Colon (tissue), 2 donors: Measurements from ENCODE around the gene CEP120.
"Not testable (repeated sequence)": the region's sequence is repeated elsewhere in the genome, so short reads cannot be mapped to it uniquely, and the experiment has no call there.

Experiments
- FAIRE-seq: peaks from 2 replicates; lab custom pipeline; 2012; peaks lifted over from hg19 to GRCh38; lab: Jason Lieb, UNC
- donor health status: control.
- donor health status: control.

Gene CEP120

DNA sequence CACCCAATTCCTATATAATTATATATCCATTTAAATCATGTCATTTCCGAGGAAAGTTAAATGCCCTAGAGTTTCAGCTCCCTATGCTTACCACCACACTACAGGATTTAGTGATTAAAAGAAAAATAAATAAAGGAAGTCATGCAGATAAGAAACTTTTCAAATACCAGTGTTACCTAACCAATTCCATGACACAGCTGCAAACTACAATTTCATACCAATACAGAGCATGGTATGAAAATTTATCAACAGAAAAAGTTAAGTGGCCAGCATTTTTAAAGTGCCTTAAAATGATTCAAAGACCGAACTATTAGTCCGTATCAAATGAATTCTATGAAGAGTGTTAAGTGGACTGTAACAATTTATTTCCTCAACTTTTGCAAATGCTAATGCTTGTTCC is 35.9 kb downstream of the CEP120 start:
- no peak for FAIRE-seq

DNA sequence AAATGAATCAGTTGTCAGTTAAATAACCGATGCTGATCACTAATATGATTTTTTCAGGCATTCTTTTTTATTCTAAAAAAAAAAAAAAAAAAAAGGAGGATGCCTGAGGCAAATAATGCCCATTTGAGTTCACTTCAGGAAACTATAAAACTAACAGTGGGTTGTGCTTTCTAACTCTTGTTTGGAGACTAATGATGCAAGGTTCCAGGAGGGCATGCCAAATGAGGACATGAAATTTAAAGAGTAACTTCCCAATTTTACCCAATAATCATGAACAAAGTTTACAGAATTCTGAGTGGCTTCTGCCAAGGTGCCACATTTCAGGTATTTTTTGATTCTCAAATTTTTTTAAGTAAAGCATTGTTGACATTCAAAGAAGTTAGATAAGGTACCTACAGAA is 41.0 kb downstream of the CEP120 start:
- no peak for FAIRE-seq

DNA sequence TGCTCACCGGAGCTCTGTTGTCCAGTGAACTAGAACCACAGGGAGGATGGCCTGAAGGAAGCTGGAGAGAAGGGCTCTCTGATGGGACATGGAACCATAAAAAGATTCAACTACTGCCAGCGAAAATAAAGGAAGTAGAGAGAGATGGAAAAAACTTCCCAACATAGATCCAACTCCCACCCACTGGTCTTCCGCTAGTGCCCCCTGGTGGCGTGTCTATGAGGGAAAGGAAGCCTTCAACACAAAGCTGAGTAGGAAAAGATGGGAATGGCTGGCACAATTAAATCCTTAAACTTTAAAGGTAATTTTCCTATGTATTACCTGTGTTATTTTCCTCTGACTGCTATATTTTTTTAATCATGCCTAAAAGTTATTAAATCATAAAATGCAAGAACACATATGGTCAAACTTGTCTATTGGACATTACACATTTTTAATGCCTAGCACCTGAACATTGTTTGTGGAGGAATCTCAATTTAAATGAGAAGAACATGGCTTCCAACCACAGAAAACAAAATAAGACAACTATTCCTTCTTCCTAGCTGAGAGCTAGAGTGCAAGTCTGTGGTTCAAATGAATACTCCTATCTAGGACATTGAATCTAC is 51.5 kb downstream of the CEP120 start:
- no peak for FAIRE-seq

DNA sequence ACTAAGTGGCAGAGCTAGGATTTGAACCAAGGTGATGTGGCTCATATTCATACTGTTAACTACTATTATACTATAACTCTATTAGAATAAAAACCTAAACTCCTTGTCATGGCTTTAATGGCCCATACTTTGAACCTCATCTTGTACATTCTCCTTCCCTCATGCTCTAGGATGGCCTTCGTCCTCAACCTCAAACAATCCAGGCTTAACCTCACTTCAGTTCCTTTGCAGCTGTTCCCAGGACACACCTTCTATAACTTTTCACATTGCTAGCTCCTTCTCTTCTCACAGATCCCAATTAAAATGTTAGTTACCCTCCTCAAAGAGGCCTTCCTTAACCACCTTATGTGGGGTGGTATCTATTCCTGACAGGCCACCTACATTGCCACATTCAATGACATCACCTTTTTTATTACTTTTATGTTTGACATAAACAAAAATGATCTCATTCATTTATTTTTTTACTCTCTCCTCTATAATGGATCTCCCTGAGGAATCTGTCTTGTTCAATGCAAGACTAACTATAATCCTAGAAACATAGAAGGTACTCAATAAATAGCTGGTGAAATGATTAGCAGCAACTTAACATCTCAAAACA is 53.7 kb downstream of the CEP120 start:
- FAIRE-seq, result no peak

DNA sequence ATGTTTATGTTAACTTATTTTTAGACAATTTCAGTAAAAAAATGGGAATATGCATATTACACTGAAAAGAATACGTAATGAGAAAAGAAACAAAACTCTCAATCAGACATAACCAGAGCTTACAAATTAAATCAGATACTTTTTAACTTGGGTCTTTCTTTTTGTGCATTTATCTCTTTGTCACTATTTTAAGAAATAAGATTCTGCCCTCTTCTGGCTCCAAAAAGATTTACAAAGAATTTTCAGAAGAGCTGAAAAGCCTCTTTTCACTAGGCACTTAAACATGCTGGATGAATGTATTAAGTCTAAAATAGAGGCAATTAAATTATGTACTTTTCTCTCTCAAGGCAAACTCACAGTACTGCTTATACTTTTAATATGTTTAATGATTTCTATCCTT is 55.5 kb downstream of the CEP120 start:
- FAIRE-seq, result peak; percentile 66

DNA sequence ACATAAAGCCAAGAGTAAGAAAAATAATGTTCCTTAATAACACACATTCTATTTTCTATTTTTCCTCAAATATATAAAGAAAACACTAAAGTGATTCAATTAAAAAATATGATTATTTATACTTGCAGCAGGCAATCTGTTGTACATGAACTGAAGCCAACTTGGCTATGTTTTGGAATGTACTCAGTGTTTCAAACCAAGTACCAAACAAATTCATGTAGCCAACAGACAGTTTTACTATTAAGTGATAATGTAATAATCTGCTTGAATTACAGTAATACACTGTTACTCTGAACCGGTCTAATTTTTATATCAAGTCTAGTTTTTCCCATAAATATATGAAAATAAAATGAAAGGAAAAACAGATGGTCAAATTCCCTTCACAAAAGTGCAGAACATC is 58.0 kb downstream of the CEP120 start:
- FAIRE-seq, result no peak

DNA sequence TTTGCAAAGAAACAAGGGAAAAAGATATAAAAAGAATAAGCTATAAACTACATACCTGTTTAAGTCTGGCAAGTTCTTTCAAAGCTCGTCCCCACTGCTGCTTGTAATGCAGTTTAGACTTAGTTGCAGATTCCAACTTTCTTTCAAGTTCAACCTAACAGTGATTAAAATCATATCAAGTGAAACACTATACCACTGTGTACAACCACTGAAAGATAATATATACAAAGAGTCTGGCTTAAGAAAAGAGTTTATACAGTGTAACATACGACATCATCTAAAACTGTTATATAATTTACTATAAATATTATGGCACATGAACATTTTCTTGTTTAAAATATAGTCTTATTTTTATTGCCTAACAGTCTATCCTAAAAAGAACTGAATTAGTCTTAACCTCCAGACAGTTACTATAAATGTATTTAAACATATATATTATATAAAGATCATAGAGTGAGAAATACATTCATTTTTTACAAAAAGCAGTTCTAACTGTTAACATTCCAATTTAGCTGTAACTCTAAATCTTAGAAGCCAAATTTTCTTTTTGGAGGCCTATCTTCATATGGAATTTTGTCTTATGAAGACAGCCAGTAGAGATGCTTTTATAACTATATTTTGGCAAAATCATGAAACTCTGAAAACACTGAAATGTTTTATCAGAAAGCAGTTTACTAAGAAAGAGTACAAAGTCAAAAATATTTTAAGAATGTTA is 58.6 kb downstream of the CEP120 start:
- no peak for FAIRE-seq

DNA sequence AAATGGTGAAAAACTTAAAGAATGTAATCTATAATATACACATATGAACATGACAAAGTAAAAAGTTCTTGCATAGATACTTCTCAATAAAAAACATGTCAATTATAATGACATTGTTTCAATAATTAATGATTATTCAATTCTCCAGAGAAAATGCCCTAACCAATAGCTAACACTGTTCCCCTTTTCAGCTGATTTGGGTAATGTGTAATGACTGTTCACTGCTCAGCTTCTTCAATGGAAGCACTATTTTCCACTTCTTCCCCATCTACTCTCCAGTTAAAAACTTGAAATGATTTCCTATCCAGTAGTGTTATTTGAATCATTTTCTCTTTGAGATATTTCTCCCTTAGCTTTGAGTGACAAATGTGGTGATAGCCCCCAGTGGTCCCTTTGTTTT is 62.3 kb downstream of the CEP120 start:
- FAIRE-seq, result no peak

DNA sequence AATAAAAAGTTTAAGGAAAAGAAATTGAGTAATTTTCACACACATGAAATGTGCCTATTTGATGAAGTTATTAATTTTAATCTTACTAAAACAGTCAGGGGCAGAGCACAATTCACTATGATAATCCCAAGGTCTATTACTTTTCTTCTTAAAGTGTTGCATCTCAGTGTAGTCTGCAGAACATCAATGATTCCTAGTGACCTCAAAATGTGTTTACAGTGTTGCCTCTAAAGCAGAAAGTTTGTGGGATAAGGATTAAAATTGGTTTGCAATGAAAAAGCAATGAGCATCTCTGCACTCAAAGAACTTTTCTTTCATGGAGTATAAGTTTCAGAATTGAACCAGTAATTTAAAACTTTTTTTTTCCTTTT is 63.0 kb downstream of the CEP120 start:
- no peak for FAIRE-seq

DNA sequence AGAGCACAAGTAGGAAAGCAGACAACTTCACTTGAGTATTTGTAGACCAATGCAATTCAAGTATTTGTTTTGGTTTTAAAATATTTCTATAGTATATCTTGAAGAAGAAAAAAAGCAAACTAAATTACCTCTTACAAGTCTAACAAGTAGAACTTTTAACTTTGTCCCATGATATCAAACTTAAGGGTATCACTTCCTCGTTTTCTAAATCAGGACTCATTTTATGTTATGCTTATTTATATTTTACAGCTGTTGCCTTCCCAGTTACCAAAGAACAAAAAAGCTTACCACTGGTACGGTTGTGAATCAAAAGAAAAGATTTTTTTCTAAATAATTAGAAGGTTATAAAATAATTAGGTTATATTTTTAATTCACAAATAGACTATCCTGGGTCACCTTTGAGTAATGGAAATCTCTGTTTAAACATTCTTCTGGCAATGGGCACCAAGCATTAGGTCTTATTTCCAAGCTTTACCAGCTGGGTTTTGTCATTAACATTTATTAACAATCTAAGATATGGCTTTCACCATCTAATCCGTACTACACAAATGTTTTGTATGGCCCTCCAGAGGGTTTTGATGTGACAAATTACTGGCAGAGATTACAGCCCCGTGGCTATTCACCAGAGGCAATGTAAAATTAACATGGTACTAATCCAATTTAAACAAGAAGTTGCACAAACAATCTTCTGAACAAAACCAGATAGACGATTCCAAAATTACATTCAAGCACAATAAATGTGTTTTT is 63.6 kb downstream of the CEP120 start:
- peak; percentile 80 for FAIRE-seq

DNA sequence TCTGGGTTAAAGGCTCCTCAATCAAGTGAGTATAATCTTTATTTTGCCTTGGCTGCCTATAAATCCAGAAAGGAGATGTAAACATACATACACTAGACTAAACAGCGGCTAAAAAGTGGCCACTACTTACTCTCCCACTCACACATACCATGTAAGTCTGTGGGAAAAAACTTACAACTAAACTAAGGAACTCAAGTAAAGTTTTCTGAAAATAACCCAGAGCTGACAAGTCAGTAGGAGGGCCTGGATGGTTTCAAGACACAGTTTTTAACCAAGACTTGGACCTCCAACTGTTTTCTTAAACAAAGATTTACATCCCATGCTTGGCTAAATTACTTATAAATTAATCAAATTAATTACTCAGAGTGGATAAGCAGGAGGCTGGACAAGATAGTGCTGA is 64.5 kb downstream of the CEP120 start:
- FAIRE-seq, result no peak

DNA sequence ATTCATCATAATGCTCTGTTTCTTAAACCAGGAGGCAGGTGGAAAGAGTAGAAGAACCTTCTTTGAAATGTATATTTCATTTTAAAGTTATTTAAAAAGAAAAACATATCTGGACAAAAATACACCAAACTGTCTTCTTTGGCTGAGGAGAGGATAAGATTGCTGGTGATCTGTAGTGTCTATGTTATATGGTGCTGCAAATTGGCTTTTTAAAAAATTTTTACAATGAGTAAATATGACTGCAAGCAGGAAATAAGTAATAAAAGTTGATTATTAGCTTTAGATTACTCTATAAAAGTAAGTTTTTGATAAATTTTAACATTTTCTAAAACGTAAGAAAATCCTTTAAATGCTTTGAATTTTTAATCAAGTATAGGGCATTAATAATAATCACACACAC is 64.9 kb downstream of the CEP120 start:
- no peak for FAIRE-seq

DNA sequence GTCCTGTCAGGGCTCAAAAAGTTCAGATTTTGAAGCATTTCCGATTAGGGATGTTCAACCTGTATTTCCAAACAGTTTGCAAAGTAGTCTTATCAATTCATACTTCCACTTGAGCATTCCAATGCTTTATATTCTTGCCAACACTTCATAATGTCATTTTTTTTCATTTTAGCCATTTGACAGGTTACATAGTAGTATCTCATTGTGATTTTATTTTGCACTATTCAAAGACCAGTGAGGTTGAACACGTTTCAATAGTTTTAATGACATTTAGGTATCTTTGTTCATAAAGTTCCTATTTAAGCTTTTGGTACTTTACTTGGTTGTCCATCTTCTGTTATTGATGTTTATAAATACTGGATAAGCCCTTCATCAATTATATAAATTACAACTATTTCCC is 71.4 kb downstream of the CEP120 start:
- peak; percentile 10 for FAIRE-seq

DNA sequence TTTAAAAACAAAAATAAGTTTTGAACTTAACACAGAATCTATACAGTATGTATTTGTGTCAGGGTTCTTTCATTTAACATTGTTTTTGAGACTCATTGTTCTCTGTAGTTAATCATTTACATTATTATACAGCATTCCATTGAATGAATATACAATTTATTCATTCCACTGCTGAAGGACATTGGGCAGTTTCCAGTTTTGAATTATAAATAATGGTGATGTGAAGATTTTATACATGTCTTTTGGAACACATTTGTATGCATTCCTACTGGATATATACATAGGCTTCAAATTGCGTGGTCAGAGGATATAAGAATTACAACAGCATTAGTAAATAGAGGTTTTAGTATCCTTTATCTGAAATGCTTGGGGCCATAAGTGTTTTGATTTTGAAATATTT is 72.0 kb downstream of the CEP120 start:
- FAIRE-seq, result peak; percentile 14

DNA sequence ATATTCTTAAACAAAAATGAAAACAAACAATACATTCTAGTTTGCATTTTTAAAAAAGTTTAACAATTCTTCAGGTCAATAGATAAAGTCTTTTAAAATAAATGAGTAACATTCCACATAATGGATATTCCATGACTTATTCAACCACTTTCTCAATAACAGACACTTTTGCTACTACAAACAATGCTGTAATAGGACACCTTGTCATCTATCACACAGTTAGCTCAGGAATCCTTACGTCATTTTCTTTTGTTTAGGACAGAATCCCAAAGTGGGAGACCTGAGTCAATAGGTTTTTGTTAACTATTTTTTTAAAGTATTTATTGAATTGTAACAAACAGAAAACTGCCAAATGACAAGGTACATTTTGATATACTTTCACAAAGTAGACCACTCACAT is 72.5 kb downstream of the CEP120 start:
- FAIRE-seq, result peak; percentile 33

DNA sequence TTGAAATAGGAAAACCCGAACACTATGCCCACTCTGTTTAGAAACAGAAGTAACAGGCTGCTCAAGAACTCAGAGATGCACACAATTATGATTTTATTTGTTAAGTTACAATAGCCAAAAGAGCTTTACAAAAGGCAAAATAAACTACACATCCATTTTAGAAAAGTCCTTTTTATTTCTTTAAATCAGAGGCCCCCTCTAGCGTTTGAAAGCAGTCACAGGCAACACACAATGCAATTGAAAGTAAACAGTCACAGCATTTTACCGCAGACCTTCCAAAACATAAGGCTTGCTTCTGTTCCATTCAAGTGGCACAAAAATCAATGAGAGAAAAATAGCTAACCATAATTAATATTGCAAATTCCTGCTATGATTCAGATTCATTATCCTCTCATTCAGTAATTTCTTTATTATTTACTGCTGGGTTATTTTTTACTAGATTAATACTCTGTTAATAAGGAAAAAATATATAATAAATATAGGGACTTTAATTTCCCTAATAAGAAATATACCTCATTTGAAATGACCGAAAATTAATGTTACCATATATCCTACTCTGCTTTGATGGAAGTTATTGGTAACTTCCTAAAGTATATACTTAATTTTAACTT is 78.3 kb downstream of the CEP120 start:
- no peak for FAIRE-seq

DNA sequence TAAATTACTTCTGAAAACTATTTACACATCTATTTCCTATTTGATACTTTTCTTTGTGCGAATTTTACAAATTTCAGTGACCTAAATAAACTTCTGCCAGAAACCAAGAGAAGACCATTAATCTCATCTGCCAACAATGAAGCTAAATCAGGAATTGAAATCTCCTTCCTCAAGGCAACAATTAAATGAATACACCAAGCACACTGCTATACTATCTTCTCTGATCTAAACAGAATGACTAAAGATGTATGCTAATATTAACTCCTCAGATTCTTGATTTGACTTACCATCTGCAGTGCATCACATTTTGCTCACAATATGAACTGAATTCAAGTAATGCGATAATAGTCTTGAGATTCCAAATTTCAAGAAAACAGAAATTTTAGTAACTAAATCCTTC is 82.3 kb downstream of the CEP120 start:
- no peak for FAIRE-seq

DNA sequence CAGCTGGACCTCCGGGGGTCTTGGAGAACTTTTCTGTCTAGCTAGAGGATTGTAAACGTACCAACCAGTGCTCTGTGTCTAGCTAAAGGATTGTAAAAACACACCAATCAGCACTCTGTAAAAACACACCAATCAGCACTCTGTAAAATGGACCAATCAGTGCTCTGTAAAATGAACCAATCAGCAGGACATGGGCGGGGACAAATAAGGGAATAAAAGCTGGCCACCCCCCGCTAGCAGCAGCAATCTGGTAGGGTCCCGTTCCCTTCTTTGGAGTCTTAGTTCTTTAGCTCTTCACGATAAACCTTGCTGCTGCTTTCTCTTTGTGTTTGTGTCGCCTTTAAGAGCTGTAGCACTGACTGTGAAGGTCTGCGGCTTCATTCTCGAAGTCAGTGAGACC is 114.8 kb downstream of the CEP120 start:
- not testable (repeated sequence) for FAIRE-seq

DNA sequence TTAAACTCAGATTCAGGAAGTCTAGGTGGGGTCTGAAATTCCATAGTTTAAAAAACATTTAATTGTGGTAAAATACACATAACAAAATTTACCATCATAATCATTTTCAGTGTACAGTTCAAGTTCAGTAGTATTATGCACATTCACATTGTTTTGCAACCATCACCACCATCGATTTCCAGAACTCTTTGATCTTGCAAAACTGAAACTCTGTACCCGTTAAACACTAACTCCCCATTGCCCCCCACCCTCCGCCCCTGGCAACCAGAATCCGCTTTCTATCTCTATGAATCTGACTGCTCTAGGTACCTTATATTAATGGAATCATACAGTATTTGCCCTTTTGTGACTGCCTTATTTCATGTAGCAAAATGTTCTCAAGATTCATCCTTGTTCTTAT is 117.5 kb downstream of the CEP120 start:
- no peak for FAIRE-seq

DNA sequence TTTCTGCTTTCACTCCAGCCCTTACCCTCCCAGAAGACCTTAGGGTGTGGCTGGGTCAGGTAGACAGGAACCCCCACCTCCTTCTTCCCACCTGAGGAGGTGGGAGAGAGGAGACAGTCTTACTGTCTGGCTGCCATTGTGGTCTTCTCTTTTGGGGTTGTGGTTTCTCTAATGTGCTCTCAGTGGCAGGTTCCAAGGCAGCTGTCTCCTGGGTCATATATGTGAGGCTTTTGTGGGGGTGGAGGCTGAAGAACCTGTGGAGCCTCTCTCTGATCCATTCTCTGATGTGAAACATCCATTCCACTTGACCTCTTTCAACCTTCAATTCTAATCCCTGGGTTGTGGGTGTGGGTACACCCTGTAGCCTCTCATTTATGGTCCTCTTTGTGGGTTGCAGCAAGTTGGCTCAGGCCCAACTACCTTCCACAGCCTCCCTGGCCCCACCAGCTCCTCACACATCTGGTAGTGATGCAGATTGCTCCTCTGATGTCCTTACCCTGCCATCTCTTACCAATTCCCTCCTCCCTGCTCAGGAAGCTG is 118.4 kb downstream of the CEP120 start:
- FAIRE-seq, result no peak

DNA sequence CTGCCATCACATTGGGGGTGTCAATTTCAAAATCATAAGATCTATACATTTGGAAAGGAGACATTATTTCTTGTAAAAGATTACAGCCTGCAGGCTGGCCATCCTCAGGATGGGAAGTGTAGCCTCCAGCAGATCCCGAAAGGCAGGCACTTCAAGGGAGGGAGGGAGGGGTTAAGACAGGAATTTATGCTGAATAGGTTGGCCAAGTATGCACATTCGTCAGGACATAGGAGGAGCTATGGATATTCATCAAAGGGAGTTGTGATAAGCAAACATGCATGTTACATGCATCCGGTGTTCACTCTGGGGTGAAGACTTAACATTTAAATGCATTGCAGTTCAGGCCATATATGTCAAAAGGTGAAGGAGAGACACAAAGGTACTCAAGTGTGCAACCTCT is 119.4 kb downstream of the CEP120 start:
- FAIRE-seq, result no peak

DNA sequence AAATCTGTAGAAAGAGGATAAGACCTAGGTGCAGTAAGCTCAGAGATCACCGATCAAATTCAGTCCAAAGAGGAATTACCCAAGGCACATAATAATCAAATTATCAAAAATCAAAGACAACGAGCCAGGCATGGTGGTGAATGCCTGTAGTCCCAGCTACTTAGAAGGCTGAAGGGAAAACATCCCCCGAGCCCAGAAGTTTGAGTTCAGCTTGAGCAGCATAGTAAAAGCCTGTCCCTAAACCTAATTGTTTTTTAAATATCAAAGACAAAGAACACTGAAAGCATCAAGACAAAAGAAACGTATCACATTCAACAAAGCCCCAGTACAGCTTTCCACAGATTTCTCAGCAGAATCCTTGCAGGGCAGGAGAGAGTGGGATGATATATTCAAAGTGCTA is 122.9 kb downstream of the CEP120 start:
- no peak for FAIRE-seq

DNA sequence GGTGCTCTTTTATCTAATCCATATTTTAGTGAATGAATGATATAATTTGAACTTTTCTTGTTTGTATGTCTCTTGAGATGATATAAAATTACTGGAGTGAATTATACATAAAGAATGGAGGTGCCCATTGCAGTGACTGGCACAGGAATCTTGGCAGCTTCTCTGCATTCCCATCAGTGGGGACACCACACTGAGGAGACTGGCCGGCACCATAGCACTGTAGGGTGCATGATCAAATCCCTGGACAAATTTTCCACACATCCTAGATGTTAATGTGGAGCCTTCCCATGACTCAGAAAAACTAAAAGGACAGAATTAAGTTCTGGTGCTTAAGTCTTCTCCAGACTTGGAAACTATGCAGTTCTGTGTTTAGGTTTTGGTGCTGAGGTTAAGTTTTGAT is 124.1 kb downstream of the CEP120 start:
- no peak for FAIRE-seq
